ENCODE data around the gene TCEAL3.

Gene TCEAL3

DNA sequence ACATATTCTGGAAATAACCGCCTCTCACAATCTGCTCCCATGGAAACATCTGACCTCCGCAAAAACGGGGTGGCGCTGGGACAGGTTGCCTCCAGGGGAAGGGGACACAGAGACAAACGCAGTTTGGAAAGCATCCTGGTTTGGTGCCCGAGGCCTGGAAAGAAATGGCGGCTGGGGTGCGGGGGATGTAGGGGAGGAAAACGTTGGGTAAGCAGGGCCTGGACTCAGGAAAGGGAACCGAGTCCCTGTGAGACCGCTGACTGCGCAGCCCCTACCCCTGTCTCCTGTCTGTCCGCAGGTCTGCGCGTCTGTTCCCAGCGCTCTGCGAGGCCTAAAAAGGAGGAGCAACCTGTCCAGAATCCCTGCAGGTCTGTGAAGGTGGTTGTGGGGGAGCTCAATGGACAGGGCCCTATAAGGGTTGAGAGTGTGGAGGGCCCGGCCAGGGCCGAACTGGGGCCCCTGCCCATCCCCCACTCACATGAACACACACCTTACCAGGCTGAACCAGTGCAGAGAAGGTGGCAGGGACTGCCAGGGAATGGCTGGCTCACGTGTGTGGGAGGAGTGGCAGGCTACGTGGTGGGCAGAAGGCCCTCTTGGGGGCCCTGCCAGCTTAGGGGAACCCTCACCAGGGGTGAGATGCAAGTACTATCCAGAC lies 672 bp downstream of the TCEAL3 start:
- no peak for DNase-seq (ENCODE audit: low read depth in 2 of 2)
- TF ChIP-seq, protein P1, sequence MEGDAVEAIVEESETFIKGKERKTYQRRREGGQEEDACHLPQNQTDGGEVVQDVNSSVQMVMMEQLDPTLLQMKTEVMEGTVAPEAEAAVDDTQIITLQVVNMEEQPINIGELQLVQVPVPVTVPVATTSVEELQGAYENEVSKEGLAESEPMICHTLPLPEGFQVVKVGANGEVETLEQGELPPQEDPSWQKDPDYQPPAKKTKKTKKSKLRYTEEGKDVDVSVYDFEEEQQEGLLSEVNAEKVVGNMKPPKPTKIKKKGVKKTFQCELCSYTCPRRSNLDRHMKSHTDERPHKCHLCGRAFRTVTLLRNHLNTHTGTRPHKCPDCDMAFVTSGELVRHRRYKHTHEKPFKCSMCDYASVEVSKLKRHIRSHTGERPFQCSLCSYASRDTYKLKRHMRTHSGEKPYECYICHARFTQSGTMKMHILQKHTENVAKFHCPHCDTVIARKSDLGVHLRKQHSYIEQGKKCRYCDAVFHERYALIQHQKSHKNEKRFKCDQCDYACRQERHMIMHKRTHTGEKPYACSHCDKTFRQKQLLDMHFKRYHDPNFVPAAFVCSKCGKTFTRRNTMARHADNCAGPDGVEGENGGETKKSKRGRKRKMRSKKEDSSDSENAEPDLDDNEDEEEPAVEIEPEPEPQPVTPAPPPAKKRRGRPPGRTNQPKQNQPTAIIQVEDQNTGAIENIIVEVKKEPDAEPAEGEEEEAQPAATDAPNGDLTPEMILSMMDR (IDR thresholded peaks at IDR 0.05; ENCODE audit: low read depth, low read length): no peak
- H3K4me3 ChIP-seq (replicated peaks in 1 of 2; ENCODE audit: low read depth in 2 of 2, low read length in 2 of 2): peak overlapping the region; percentile 68 to 70

GRCh38 chrX:103610282-103610681 lies 2.5 kb downstream of the TCEAL3 start:
- H3K4me3 ChIP-seq (replicated peaks in 1 of 2; ENCODE audit: low read depth in 2 of 2, low read length in 2 of 2): no peak overlapping the region
- no peak for DNase-seq (ENCODE audit: low read depth in 2 of 2)
- TF ChIP-seq, protein P1 (IDR thresholded peaks at IDR 0.05; ENCODE audit: low read depth, low read length): no peak

GRCh38 chrX:103613362-103613890 lies 5.7 kb downstream of the TCEAL3 start:
- TF ChIP-seq, protein P1 (IDR thresholded peaks at IDR 0.05; ENCODE audit: low read depth, low read length): no peak
- no peak overlapping the region for H3K4me3 ChIP-seq (replicated peaks in 1 of 2; ENCODE audit: low read depth in 2 of 2, low read length in 2 of 2)
- DNase-seq (ENCODE audit: low read depth in 2 of 2): no peak

DNA sequence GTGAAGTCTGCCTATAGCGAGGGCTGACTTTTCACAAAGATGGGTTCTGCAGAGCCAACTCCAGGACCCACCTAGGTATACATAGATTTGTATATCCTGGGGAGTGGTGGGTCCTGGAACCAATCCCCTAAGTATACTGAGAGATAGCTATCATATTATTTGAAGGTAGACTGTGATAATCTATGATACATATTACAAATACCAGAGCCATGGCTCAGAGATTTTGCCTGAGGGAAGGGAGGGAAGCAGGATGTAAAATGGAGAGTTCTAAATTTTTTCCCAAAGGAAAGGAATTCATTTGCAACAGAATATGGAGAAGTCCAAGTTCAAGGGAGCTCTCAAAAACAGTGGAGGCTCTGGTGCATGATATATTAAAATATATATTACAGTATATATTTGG lies 7.2 kb downstream of the TCEAL3 start:
- DNase-seq (ENCODE audit: low read depth in 2 of 2): no peak
- TF ChIP-seq, protein P1 (IDR thresholded peaks at IDR 0.05; ENCODE audit: low read depth, low read length): no peak
- H3K4me3 ChIP-seq (replicated peaks in 1 of 2; ENCODE audit: low read depth in 2 of 2, low read length in 2 of 2): no peak overlapping the region

- no peak for DNase-seq (ENCODE audit: low read depth in 2 of 2)
- TF ChIP-seq, protein P1 (IDR thresholded peaks at IDR 0.05; ENCODE audit: low read depth, low read length): no peak
Measured at GRCh38 chrX:103615781-103616371, 8.1 kb downstream of the TCEAL3 start.

DNA sequence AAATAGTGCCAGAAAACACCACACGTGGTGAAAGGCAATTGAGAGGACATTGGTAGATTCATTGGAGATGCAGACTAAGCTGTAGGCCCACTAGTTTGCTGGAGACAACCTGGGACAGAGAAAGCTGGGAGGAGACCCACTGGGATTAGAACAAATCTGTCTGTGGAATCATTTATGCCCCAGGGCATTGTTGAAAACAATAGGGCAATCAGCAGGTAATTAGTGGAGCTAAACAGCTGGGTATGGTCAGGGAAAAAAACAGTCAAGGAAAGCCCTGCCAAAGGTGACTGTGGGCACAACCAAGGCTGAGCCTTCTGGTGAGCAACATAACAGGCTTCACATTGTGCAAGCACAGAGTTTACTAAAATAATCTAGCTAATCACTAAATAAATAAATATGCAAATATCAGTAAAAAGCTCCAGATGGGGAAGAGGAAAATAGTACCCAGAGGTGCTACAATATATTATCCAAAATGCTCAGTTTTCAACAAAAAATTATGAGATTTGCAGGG lies 9.0 kb downstream of the TCEAL3 start:
- TF ChIP-seq, protein P1 (IDR thresholded peaks at IDR 0.05; ENCODE audit: low read depth, low read length): no peak
- no peak overlapping the region for H3K4me3 ChIP-seq (replicated peaks in 1 of 2; ENCODE audit: low read depth in 2 of 2, low read length in 2 of 2)
- no peak for DNase-seq (ENCODE audit: low read depth in 2 of 2)

More at GRCh38 chrX:103615781-103616371, 8.1 kb downstream of the TCEAL3 start:
- no peak overlapping the region for H3K4me3 ChIP-seq (replicated peaks in 1 of 2; ENCODE audit: low read depth in 2 of 2, low read length in 2 of 2)
